IMR-90 (cell line): ENCODE data around the gene SBK3. TPM values are rescaled to one million over a fixed set of nuclear protein-coding genes. Genes with fewer than 3 reads are reported as not detected.

Source experiments
- ATAC-seq: fragments of 200-7000 bp; cut with Tn5 transposase; 2 replicates; pipeline ENCODE4 v1.9.1; 2020; ENCODE audit warnings: low read depth, mild to moderate bottlenecking, moderate library complexity
- BruUV-seq: library from RNA; stranded (reverse); fragments of 400-500 nt; replicated peaks from 2 replicates; lab custom pipeline; 2021; lab: Mats Ljungman, UMichigan
- CTCF ChIA-PET: fragments of 300-600 bp; formaldehyde crosslinking; extraction: SDS; loops from one replicate; lab custom pipeline; 2021; ENCODE audit warnings: antibody characterized with exemption; lab: Yijun Ruan, JAX
- POLR2A ChIA-PET: fragments of 300-600 bp; sonication (Branson Sonifier 250); formaldehyde crosslinking; loops from one replicate; lab custom pipeline; 2022; ENCODE audit warnings: antibody characterized with exemption; ENCODE audit not compliant: unreplicated experiment; lab: Charles Lee
- DNase-seq: peaks from one replicate; pipeline ENCODE4 v3.0.0; 2013
- H2AFZ ChIP-seq: replicated peaks from 2 replicates; pipeline ENCODE3; 2013; ENCODE audit warnings: low read length, mild to moderate bottlenecking; ENCODE audit not compliant: poor library complexity
- H2AK5ac ChIP-seq: 2 replicates; pipeline ENCODE4 v1.6.1; 2013; ENCODE audit warnings: low read depth, low read length, inconsistent platforms
- H2AK9ac ChIP-seq: replicated peaks from 2 replicates; pipeline ENCODE3; 2013; ENCODE audit warnings: mild to moderate bottlenecking, low read depth, low read length, moderate library complexity; ENCODE audit not compliant: poor library complexity
- H2BK120ac ChIP-seq: 2 replicates; pipeline ENCODE4 v1.6.1; 2013; ENCODE audit warnings: low read depth, low read length, inconsistent platforms
- H2BK15ac ChIP-seq: 3 replicates; pipeline ENCODE4 v1.6.1; 2013; ENCODE audit warnings: low read depth, low read length, inconsistent platforms
- H2BK20ac ChIP-seq: 2 replicates; pipeline ENCODE4 v1.6.1; 2013; ENCODE audit warnings: low read depth, mild to moderate bottlenecking, inconsistent platforms, low read length, moderate library complexity
- H2BK5ac ChIP-seq: 2 replicates; pipeline ENCODE4 v1.6.1; 2013; ENCODE audit warnings: mild to moderate bottlenecking, low read depth, low read length, inconsistent platforms; ENCODE audit not compliant: poor library complexity, severe bottlenecking
- H3K14ac ChIP-seq: replicated peaks from 2 replicates; pipeline ENCODE4 v1.6.1; 2013; ENCODE audit warnings: low read depth, low read length, inconsistent platforms
- H3K18ac ChIP-seq: 2 replicates; pipeline ENCODE4 v1.6.1; 2013; ENCODE audit warnings: low read depth, low read length, control low read depth
- H3K23ac ChIP-seq: 2 replicates; pipeline ENCODE4 v1.6.1; 2013; ENCODE audit warnings: low read depth, low read length, inconsistent platforms
- H3K27ac ChIP-seq: 2 replicates; pipeline ENCODE4 v1.5.1; 2013; ENCODE audit warnings: mild to moderate bottlenecking, control low read depth, low read length; ENCODE audit not compliant: insufficient read depth
- H3K27me3 ChIP-seq: 2 replicates; pipeline ENCODE4 v1.6.1; 2013; ENCODE audit warnings: low read length; ENCODE audit not compliant: control insufficient read depth, insufficient read depth
- H3K36me3 ChIP-seq: 2 replicates; pipeline ENCODE4 v1.6.1; 2013; ENCODE audit warnings: low read length, mixed read lengths; ENCODE audit not compliant: control insufficient read depth, insufficient read depth
- H3K4ac ChIP-seq: 2 replicates; pipeline ENCODE4 v1.6.1; 2013; ENCODE audit warnings: low read depth, low read length, inconsistent platforms
- H3K4me1 ChIP-seq: 2 replicates; pipeline ENCODE4 v1.6.1; 2013; ENCODE audit warnings: low read length, mixed read lengths; ENCODE audit not compliant: control insufficient read depth, insufficient read depth
- H3K4me2 ChIP-seq: 2 replicates; pipeline ENCODE4 v1.6.1; 2013; ENCODE audit warnings: low read depth, mild to moderate bottlenecking, control low read depth, low read length, moderate library complexity
- H3K4me3 ChIP-seq: 2 replicates; pipeline ENCODE4 v1.5.1; 2013; ENCODE audit warnings: low read depth, mild to moderate bottlenecking, control low read depth, low read length, moderate library complexity; ENCODE audit not compliant: insufficient read depth
- H3K56ac ChIP-seq: 2 replicates; pipeline ENCODE4 v1.6.1; 2013; ENCODE audit warnings: low read length, inconsistent platforms; ENCODE audit not compliant: insufficient read depth; ENCODE audit errors: extremely low read depth
- H3K79me1 ChIP-seq, 2 experiments: 2 replicates each; pipeline ENCODE4 v1.6.1; 2013; ENCODE audit warnings: low read length in 2 of 2, inconsistent platforms in 1 of 2, low read depth in 1 of 2
- H3K9ac ChIP-seq: 2 replicates; pipeline ENCODE4 v1.6.1; 2013; ENCODE audit warnings: low read depth, low read length, control low read depth
- H3K9me1 ChIP-seq: 2 replicates; pipeline ENCODE4 v1.6.1; 2013; ENCODE audit warnings: low read length, inconsistent platforms; ENCODE audit not compliant: insufficient read depth
- H3K9me3 ChIP-seq: 2 replicates; pipeline ENCODE4 v1.6.1; 2013; ENCODE audit warnings: low read length; ENCODE audit not compliant: control insufficient read depth, insufficient read depth
- H4K20me1 ChIP-seq: 2 replicates; pipeline ENCODE4 v1.6.1; 2013; ENCODE audit warnings: low read length, inconsistent platforms; ENCODE audit not compliant: insufficient read depth
- H4K5ac ChIP-seq: 2 replicates; pipeline ENCODE4 v1.6.1; 2013; ENCODE audit warnings: mild to moderate bottlenecking, low read depth, low read length, control low read depth
- H4K8ac ChIP-seq, 2 experiments: 2 replicates each; pipeline ENCODE4 v1.6.1; 2013; ENCODE audit warnings: low read depth in 2 of 2, low read length in 2 of 2, control low read depth in 1 of 2, inconsistent platforms in 1 of 2
- H4K91ac ChIP-seq: 2 replicates; pipeline ENCODE4 v1.6.1; 2013; ENCODE audit warnings: low read depth, low read length, inconsistent platforms; ENCODE audit not compliant: insufficient read depth
- CHD1 ChIP-seq: IDR thresholded peaks from 2 replicates; pipeline ENCODE4 v1.6.1; 2012; ENCODE audit warnings: low read depth, low read length, improper control_type of control experiment
- ELK1 ChIP-seq: fragments of 150-350 bp; IDR thresholded peaks from 2 replicates; pipeline ENCODE4 v1.6.1; 2016; ENCODE audit warnings: low read depth, mild to moderate bottlenecking, low read length, moderate library complexity, borderline replicate concordance
- FOS ChIP-seq: fragments of 150-350 bp; IDR thresholded peaks from 2 replicates; pipeline ENCODE4 v1.6.1; 2016; ENCODE audit warnings: low read depth, low read length
- WGBS, 2 experiments: methylation state at CpG; one replicate each; pipeline versions ENCODE4 v1.1.5 to v1.1.7; 2013; ENCODE audit warnings: missing lambda C conversion rate in 2 of 2; ENCODE audit not compliant: insufficient read length in 1 of 2; ENCODE audit errors: extremely low coverage in 2 of 2; 5-methylcytosine and 5-hydroxymethylcytosine counted together
- dilution Hi-C: fragments of 300-500 bp; cut with HindIII; formaldehyde crosslinking; loops from one replicate; pipeline ENCODE4 v1.14.3; 2018; ENCODE audit warnings: low sequenced_read_pairs; ENCODE audit not compliant: unreplicated experiment
- in situ Hi-C: fragments of 300-500 bp; cut with MboI; formaldehyde crosslinking; loops from 3 replicates; pipeline ENCODE4 v1.14.3; 2019; ENCODE audit warnings: low sequenced_read_pairs, inconsistent platforms, mixed read lengths
- intact Hi-C: fragments of 100-400 bp; cut with micrococcal nuclease; formaldehyde crosslinking; loops from 2 replicates; pipeline ENCODE4 v1.10.0; 2022
- polyA plus RNA-seq, 3 experiments: library from polyadenylated mRNA; depleted of rRNA; stranded (reverse); fragments of >200 nt; gene quantifications; 2 replicates each; pipeline ENCODE4 v1.2.3, GENCODE V29; 2012; ENCODE audit warnings: low replicate concordance in 1 of 3
- total RNA-seq: library from RNA; depleted of rRNA; stranded (reverse); fragments of >200 nt; gene quantifications from 2 replicates; pipeline ENCODE4 v1.2.3, GENCODE V29; 2012

SBK3 gene
- total and polyA plus RNA-seq, 2 of the 4 experiments (the other 2 are of a cell fraction): 0.05 to 0.18 TPM

DNA sequence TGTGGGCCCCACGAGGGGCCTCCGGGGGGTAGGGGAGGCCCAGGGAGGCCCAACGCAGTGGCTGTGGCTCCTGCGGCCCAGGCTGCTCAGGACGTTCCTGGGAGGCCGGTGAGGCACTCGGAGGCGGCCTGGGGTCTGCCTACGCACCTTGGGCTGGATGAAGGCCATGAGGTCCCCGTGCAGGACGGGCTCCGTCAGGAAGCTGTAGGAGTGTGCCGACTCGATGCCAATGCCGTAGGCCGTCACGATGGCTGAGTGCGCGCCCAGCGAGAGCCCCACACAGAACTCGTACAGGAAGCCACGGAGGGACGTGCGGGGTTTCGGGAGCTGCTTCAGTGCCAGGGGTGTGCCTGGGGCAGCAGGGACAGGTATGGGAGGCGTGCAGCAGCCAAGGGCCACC is 14.3 kb downstream of the SBK3 start:
- 92% methylated on average over 18 of the region's 26 CpGs; no CpG with 5 or more reads in 1 of the 2 experiments for WGBS, 2 experiments
- ChIA-PET CTCF (no interaction called here), POLR2A (no interaction called here)
- Histone ChIP-seq H2AFZ (no peak overlapping the region), H3K23ac (no peak overlapping the region), H3K27me3 (no peaks in the 10 kb centered on the region), H2BK5ac (no peak overlapping the region), H3K4ac (no peak overlapping the region), H2BK120ac (no peak overlapping the region), H3K9me1 (peaks cover 14% of the 10 kb centered on the region), H3K36me3 (no peaks in the 10 kb centered on the region), H2BK15ac (no peak overlapping the region), H3K79me1 (0 out of 4 replicates have a peak, but pooled peaks cover 0 to 4% of the 10 kb centered on the region in 2 experiments), H3K27ac (no peak overlapping the region), H2AK5ac (no peak overlapping the region), H3K56ac (no peak overlapping the region), H3K9me3 (no peaks in the 10 kb centered on the region), H3K4me2 (no peak overlapping the region), H3K14ac (no peak overlapping the region), H3K9ac (no peak overlapping the region), H4K5ac (no peak overlapping the region), H2AK9ac (no peak overlapping the region), H4K91ac (no peak overlapping the region), H3K4me1 (peaks cover 5% of the 10 kb centered on the region), H3K18ac (no peak overlapping the region), H4K20me1 (no peaks in the 10 kb centered on the region), H2BK20ac (no peak overlapping the region), H4K8ac (no peak overlapping the region), H3K4me3 (no peak overlapping the region)
- intact Hi-C loops (no loop called here), dilution Hi-C loops (no loop called here), in situ Hi-C loops (no loop called here)
- BruUV-seq: no TSS peak
- DNase-seq: no peak
- ATAC-seq: no peak
- TF ChIP-seq CHD1: no peak
- TF ChIP-seq FOS: no peak
- TF ChIP-seq ELK1: no peak
